ENCODE data around the gene SLBP. TPM values are rescaled to one million over a fixed set of nuclear protein-coding genes. Genes with fewer than 3 reads are reported as not detected.
A peak's percentile ranks its signal among the peaks of the same experiment; 100 is the strongest.

Gene SLBP
- total and polyA plus RNA-seq, 12 donors, result 10.9 to 17.7 (median 12.8) TPM

DNA sequence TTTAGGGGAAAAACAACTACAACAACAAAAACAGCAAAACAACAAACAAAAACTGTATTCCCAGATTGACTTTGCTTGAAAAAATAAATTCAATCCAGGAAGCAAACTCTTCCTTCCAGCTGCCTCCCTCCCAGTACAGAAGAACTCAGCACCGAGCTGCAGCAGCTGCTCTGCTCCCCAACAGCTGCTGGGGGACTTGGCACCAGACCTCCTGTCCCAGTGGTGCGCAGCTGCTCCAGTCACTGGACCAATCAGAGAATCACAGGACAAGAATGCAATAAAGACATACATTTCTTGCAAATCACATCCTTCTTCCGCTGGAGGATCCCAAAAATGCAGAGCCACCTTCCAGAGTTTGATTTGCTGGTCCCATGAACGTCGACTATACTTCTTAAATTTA is 16.2 kb downstream of the SLBP start:
- ATAC-seq (peak in 1 of 8 donors; percentile 58), DNase-seq (no peak)
- no peak overlapping the region for H3K27ac ChIP-seq
- 62 to 74% methylated on average over 5 of the region's 5 CpGs for WGBS, 2 donors
- H3K9me3 ChIP-seq, result no peaks in the 10 kb centered on the region
- H3K36me3 ChIP-seq, result peaks cover 0 to 100% (median 51%) of the 10 kb centered on the region in 9 donors
- intact Hi-C loops (cut with DNase I), result no loop called here
- no peak for TF ChIP-seq CTCF (IDR thresholded peaks at IDR 0.05)
- no peak overlapping the region for H3K4me3 ChIP-seq
- no peaks in the 10 kb centered on the region for H3K4me1 ChIP-seq
- H3K27me3 ChIP-seq, result no peaks in the 10 kb centered on the region

DNA sequence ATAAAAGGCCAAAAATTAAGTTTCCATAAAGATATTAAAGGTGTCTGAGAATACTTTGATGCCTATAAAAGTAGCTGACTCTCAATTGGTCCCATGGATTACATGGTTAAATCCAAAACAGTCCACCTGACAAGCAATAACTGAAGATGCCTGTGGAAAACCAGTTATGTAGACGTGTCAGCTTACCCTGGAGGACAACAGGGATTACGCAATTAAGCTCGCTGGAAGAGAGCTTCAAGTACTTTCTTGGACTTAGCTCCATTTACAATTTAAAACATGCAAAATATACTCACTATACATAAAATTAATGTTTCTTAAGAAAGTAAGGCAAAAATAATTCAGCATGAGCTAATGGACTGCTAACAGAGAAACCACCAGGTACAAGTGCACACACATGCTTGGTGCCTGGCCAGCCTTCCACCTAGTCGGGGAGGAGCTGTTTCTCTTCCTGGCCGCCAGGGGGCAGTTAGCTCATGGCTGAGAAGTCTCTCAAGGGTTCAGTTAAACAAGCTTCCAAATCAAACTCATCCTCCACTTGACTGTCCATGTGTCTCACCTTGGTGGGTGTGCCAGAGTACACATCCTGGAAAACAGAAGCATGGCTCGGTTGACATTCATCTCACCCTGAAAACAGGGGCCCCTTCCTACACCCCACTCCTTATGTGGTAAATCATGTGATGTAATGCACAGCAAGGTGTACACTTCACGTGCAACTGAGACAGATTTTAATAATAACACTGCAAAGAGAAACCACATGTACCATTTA is 18.8 kb downstream of the SLBP start:
- 49 to 51% methylated on average over 7 of the region's 7 CpGs for WGBS, 2 donors
- Histone ChIP-seq H3K4me3 (no peak overlapping the region), H3K4me1 (no peaks in the 10 kb centered on the region), H3K27me3 (no peaks in the 10 kb centered on the region), H3K36me3 (peaks cover 0 to 87% (median 36%) of the 10 kb centered on the region in 9 donors), H3K27ac (no peak overlapping the region), H3K9me3 (no peaks in the 10 kb centered on the region)
- peak; percentile 46 to 86 (median 78) for ATAC-seq
- peak; percentile 86 to 97 (median 93) for TF ChIP-seq CTCF (IDR thresholded peaks at IDR 0.05)
- DNase-seq, result peak; percentile 48 to 71
- intact Hi-C loops (cut with DNase I), result loop anchor here (1.0 to 5.0 kb wide), 4 partner anchors 31 to 34 kb away; no protein-coding TSS in a partner anchor

GRCh38 chr4:1691737-1692373 is 20.3 kb downstream of the SLBP start:
- ATAC-seq (no peak), DNase-seq (no peak)
- Histone ChIP-seq H3K36me3 (peaks cover 0 to 72% (median 24%) of the 10 kb centered on the region in 9 donors), H3K27ac (no peak overlapping the region), H3K27me3 (no peaks in the 10 kb centered on the region), H3K9me3 (no peaks in the 10 kb centered on the region), H3K4me1 (no peaks in the 10 kb centered on the region), H3K4me3 (no peak overlapping the region)
- no peak for TF ChIP-seq CTCF (IDR thresholded peaks at IDR 0.05)
- intact Hi-C loops (cut with DNase I), result loop anchor here in 7 of 10 donors (2.0 to 5.0 kb wide), 3 partner anchors 33 to 35 kb away; no protein-coding TSS in a partner anchor
- WGBS, 2 donors, result 86 to 95% methylated on average over 9 of the region's 9 CpGs

GRCh38 chr4:1690698-1691097 is 21.4 kb downstream of the SLBP start:
- no peaks in the 10 kb centered on the region for H3K4me1 ChIP-seq
- H3K36me3 ChIP-seq, result peaks cover 0 to 61% (median 19%) of the 10 kb centered on the region in 9 donors
- intact Hi-C loops (cut with DNase I), result loop anchor here in 2 of 10 donors (5.0 kb wide), 1 partner anchor 37 kb away; no protein-coding TSS in a partner anchor
- H3K27me3 ChIP-seq, result no peaks in the 10 kb centered on the region
- WGBS, 2 donors, result 95 to 98% methylated on average over 3 of the region's 3 CpGs
- H3K27ac ChIP-seq, result no peak overlapping the region
- no peak for TF ChIP-seq CTCF (IDR thresholded peaks at IDR 0.05)
- H3K9me3 ChIP-seq, result no peaks in the 10 kb centered on the region
- H3K4me3 ChIP-seq, result no peak overlapping the region
- DNase-seq (no peak), ATAC-seq (no peak)

Measured in heart right ventricle (tissue), 16 donors.